HepG2 (cell line): ENCODE measurements around the gene LOC128125822.

ENCODE experiments used
- ATAC-seq: fragments of 200-7000 bp; cut with Tn5 transposase; 3 replicates; pipeline ENCODE4 v1.9.1; 2020; ENCODE audit warnings: mild to moderate bottlenecking, moderate library complexity
- BruUV-seq: library from RNA; stranded (reverse); fragments of 400-500 nt; replicated peaks from 2 replicates; lab custom pipeline; 2021; lab: Mats Ljungman, UMichigan
- CTCF ChIA-PET: fragments of 300-600 bp; formaldehyde crosslinking; extraction: SDS; loops from one replicate; lab custom pipeline; 2021; ENCODE audit warnings: low total read pairs, inconsistent platforms, low intra/inter-chr PET ratio; lab: Yijun Ruan, JAX
- POLR2A ChIA-PET: fragments of 350-600 bp; sonication (Branson Sonifier 250); formaldehyde crosslinking; loops from one replicate; lab custom pipeline; 2020; ENCODE audit warnings: antibody characterized with exemption, inconsistent platforms; lab: Yijun Ruan, JAX
- DNase-seq: peaks from one replicate; pipeline ENCODE4 v3.0.0-alpha.2; 2015; ENCODE audit warnings: low spot score
- FAIRE-seq: peaks from 3 replicates; lab custom pipeline; 2011; peaks lifted over from hg19 to GRCh38; lab: Jason Lieb, UNC
- H2AFZ ChIP-seq: one replicate; pipeline ENCODE4 v1.6.1; 2011; ENCODE audit warnings: low read length, inconsistent platforms
- H3K27ac ChIP-seq: fragments of 300-600 bp; 3 replicates; pipeline ENCODE4 v1.8.0; 2011; ENCODE audit warnings: mixed run types, mild to moderate bottlenecking, mixed read lengths, low read length, inconsistent platforms; ENCODE audit not compliant: insufficient read depth; ENCODE audit errors: extremely low read length
- H3K27me3 ChIP-seq, 2 experiments: fragments of 200-600 bp in 1 of 2; 2 replicates in 1 of 2; 3 replicates in 1 of 2; pipeline versions ENCODE4 v1.6.0 to v1.8.0; 2011; ENCODE audit warnings: low read length in 2 of 2, mild to moderate bottlenecking in 2 of 2, moderate library complexity in 2 of 2, inconsistent platforms in 1 of 2; ENCODE audit not compliant: insufficient read depth in 2 of 2, control insufficient read depth in 1 of 2
- H3K36me3 ChIP-seq, 2 experiments: fragments of 200-600 bp in 1 of 2; replicated peaks in 1 of 2; 2 replicates in 1 of 2; 3 replicates in 1 of 2; pipeline versions ENCODE4 v1.5.1 to v1.8.0; 2011; ENCODE audit warnings: low read length in 2 of 2, inconsistent platforms in 1 of 2; ENCODE audit not compliant: insufficient read depth in 2 of 2, control insufficient read depth in 1 of 2
- H3K4me1 ChIP-seq: 2 replicates; pipeline ENCODE4 v1.5.1; 2012; ENCODE audit warnings: low read length, inconsistent platforms; ENCODE audit not compliant: insufficient read depth
- H3K4me2 ChIP-seq: 2 replicates; pipeline ENCODE4 v1.6.0; 2011; ENCODE audit warnings: low read depth, low read length, inconsistent platforms
- H3K4me3 ChIP-seq, 3 experiments: fragments of 200-600 bp in 1 of 3; sonication (generic), shearing (Covaris generic) in 1 of 3; replicated peaks in 1 of 3; 2 replicates each; pipeline ENCODE4 v1.5.1; 2011 to 2016; ENCODE audit warnings: low read length in 3 of 3, inconsistent platforms in 2 of 3, low read depth in 2 of 3, mild to moderate bottlenecking in 2 of 3, control low read depth in 1 of 3, mixed read lengths in 1 of 3; ENCODE audit not compliant: insufficient read depth in 1 of 3
- H3K79me2 ChIP-seq: one replicate; pipeline ENCODE4 v1.6.1; 2011; ENCODE audit warnings: low read length, inconsistent platforms; ENCODE audit not compliant: insufficient read depth
- H3K9ac ChIP-seq: 2 replicates; pipeline ENCODE4 v1.6.0; 2011; ENCODE audit warnings: mild to moderate bottlenecking, low read depth, low read length, inconsistent platforms; ENCODE audit not compliant: insufficient read depth
- H3K9me3 ChIP-seq: 2 replicates; pipeline ENCODE4 v1.5.1; 2012; ENCODE audit warnings: mild to moderate bottlenecking, low read length
- H4K20me1 ChIP-seq: 2 replicates; pipeline ENCODE4 v1.6.0; 2011; ENCODE audit warnings: inconsistent platforms, mild to moderate bottlenecking, low read length, moderate library complexity; ENCODE audit not compliant: insufficient read depth
- HMGA1 ChIP-seq: sonication (generic); formaldehyde crosslinking; conservative IDR thresholded peaks from 2 replicates; pipeline ENCODE4 v1.4.0; 2020; ENCODE audit warnings: missing genetic modification reagents
- KLF16 ChIP-seq, 2 experiments: sonication (generic) in 1 of 2; formaldehyde crosslinking in 1 of 2; IDR thresholded peaks; 2 replicates each; pipeline versions ENCODE4 v1.6.1 to v1.8.0; 2016 to 2023; ENCODE audit warnings: missing genetic modification reagents in 2 of 2, missing compliant biosample characterization in 1 of 2
- NCOR1 ChIP-seq: fragments of 200-600 bp; sonication (generic); IDR thresholded peaks from 2 replicates; pipeline ENCODE4 v1.7.0; 2017; ENCODE audit warnings: antibody characterized with exemption, low read length, borderline replicate concordance
- NR3C1 ChIP-seq: sonication (generic); formaldehyde crosslinking; IDR thresholded peaks from 2 replicates; pipeline ENCODE4 v1.4.0; 2020; ENCODE audit warnings: missing genetic modification reagents
- SMAD1 ChIP-seq: sonication (generic); formaldehyde crosslinking; IDR thresholded peaks from 2 replicates; pipeline ENCODE4 v1.4.0; 2020; ENCODE audit warnings: missing genetic modification reagents, low read depth, mild to moderate bottlenecking, borderline replicate concordance
- ZNF44 ChIP-seq: sonication (generic); formaldehyde crosslinking; IDR thresholded peaks from 2 replicates; pipeline ENCODE4 v1.5.1; 2020; ENCODE audit warnings: mild to moderate bottlenecking, missing genetic modification reagents
- ZNF777 ChIP-seq: sonication (generic); formaldehyde crosslinking; IDR thresholded peaks from 2 replicates; pipeline ENCODE4 v1.4.0; 2020; ENCODE audit warnings: missing genetic modification reagents
- WGBS: methylation state at CpG from one replicate; pipeline ENCODE4 v1.1.6; 2017; ENCODE audit warnings: low lambda C conversion rate; 5-methylcytosine and 5-hydroxymethylcytosine counted together
- in situ Hi-C: cut with HindIII; loops from 2 replicates; pipeline ENCODE4 v1.10.0; 2017; ENCODE audit warnings: low pct_unique_long_range_greater_than_20kb; ENCODE audit not compliant: extremely low pct_ligation_motif_present
- intact Hi-C: fragments of 100-400 bp; cut with micrococcal nuclease; formaldehyde crosslinking; loops from one replicate; pipeline ENCODE4 v1.10.0; 2022; ENCODE audit not compliant: unreplicated experiment
- TF ChIP-seq, protein P1 (sequence below): sonication (generic); formaldehyde crosslinking; IDR thresholded peaks from 2 replicates; pipeline ENCODE4 v1.4.0; 2020; ENCODE audit warnings: missing genetic modification reagents
- TF ChIP-seq, protein P2 (sequence below): sonication (generic); formaldehyde crosslinking; IDR thresholded peaks from 2 replicates; pipeline ENCODE4 v1.4.0; 2020; ENCODE audit warnings: missing genetic modification reagents, mild to moderate bottlenecking, borderline replicate concordance

LOC128125822 gene

DNA sequence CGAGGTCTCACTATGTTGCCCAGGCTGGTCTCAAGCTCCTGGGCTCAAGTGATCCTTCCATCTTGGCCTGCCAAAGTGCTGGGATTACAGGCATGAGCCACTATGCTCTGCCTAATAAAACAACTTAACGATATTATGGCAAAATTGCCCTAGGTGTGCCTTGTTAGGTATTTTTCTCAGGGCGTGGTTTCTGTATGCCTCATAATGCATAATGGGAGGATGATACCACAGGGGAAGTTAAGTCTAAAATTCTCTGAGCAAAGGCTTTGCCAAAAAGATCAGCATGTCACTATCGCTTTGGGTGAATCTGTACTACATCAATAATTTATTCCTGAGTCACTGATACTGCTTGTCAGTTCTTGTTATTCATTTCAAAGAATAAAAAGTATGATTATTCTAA lies 15.9 kb upstream of the LOC128125822 start:
- FAIRE-seq: no peak
- Histone ChIP-seq H3K9ac (no peak overlapping the region), H3K36me3 (peaks cover 4 to 14% of the 10 kb centered on the region in 2 experiments), H3K4me3 (no peak overlapping the region), H4K20me1 (no peaks in the 10 kb centered on the region), H2AFZ (no peak overlapping the region), H3K79me2 (peaks cover 79% of the 10 kb centered on the region), H3K9me3 (no peaks in the 10 kb centered on the region), H3K4me1 (peaks cover 62% of the 10 kb centered on the region), H3K27me3 (no peaks in the 10 kb centered on the region), H3K4me2 (no peak overlapping the region), H3K27ac (no peak overlapping the region)
- no peak for DNase-seq
- in situ Hi-C loops (no loop called here), intact Hi-C loops (no loop called here)
- POLR2A ChIA-PET: interaction anchor here (1.3 to 1.7 kb wide), 3 partner anchors 12 to 34 kb away, joined by 3 to 6 read pairs (median 6); no protein-coding TSS in a partner anchor
- BruUV-seq: no TSS peak
- CTCF ChIA-PET: no interaction called here
- ATAC-seq: no peak
- TF ChIP-seq KLF16 (CRISPR knock-in tag; IDR thresholded peaks at IDR 0.05) (no peak), NR3C1 (CRISPR knock-in tag) (no peak), HMGA1 (CRISPR knock-in tag) (no peak), NCOR1 (no peak), ZNF777 (CRISPR knock-in tag) (no peak), ZNF44 (CRISPR knock-in tag) (no peak), SMAD1 (no peak)
- TF ChIP-seq, protein P1, sequence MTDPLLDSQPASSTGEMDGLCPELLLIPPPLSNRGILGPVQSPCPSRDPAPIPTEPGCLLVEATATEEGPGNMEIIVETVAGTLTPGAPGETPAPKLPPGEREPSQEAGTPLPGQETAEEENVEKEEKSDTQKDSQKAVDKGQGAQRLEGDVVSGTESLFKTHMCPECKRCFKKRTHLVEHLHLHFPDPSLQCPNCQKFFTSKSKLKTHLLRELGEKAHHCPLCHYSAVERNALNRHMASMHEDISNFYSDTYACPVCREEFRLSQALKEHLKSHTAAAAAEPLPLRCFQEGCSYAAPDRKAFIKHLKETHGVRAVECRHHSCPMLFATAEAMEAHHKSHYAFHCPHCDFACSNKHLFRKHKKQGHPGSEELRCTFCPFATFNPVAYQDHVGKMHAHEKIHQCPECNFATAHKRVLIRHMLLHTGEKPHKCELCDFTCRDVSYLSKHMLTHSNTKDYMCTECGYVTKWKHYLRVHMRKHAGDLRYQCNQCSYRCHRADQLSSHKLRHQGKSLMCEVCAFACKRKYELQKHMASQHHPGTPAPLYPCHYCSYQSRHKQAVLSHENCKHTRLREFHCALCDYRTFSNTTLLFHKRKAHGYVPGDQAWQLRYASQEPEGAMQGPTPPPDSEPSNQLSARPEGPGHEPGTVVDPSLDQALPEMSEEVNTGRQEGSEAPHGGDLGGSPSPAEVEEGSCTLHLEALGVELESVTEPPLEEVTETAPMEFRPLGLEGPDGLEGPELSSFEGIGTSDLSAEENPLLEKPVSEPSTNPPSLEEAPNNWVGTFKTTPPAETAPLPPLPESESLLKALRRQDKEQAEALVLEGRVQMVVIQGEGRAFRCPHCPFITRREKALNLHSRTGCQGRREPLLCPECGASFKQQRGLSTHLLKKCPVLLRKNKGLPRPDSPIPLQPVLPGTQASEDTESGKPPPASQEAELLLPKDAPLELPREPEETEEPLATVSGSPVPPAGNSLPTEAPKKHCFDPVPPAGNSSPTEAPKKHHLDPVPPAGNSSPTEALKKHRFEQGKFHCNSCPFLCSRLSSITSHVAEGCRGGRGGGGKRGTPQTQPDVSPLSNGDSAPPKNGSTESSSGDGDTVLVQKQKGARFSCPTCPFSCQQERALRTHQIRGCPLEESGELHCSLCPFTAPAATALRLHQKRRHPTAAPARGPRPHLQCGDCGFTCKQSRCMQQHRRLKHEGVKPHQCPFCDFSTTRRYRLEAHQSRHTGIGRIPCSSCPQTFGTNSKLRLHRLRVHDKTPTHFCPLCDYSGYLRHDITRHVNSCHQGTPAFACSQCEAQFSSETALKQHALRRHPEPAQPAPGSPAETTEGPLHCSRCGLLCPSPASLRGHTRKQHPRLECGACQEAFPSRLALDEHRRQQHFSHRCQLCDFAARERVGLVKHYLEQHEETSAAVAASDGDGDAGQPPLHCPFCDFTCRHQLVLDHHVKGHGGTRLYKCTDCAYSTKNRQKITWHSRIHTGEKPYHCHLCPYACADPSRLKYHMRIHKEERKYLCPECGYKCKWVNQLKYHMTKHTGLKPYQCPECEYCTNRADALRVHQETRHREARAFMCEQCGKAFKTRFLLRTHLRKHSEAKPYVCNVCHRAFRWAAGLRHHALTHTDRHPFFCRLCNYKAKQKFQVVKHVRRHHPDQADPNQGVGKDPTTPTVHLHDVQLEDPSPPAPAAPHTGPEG (CRISPR knock-in tag): no peak
- TF ChIP-seq, protein P2, sequence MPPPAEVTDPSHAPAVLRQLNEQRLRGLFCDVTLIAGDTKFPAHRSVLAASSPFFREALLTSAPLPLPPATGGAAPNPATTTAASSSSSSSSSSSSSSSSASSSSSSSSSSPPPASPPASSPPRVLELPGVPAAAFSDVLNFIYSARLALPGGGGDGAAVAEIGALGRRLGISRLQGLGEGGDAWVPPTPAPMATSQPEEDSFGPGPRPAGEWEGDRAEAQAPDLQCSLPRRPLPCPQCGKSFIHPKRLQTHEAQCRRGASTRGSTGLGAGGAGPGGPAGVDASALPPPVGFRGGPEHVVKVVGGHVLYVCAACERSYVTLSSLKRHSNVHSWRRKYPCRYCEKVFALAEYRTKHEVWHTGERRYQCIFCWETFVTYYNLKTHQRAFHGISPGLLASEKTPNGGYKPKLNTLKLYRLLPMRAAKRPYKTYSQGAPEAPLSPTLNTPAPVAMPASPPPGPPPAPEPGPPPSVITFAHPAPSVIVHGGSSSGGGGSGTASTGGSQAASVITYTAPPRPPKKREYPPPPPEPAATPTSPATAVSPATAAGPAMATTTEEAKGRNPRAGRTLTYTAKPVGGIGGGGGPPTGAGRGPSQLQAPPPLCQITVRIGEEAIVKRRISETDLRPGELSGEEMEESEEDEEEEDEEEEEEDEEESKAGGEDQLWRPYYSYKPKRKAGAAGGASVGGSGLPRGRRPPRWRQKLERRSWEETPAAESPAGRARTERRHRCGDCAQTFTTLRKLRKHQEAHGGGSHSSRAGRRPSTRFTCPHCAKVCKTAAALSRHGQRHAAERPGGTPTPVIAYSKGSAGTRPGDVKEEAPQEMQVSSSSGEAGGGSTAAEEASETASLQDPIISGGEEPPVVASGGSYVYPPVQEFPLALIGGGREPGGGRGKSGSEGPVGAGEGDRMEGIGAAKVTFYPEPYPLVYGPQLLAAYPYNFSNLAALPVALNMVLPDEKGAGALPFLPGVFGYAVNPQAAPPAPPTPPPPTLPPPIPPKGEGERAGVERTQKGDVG: no peak
- WGBS: 95% methylated on average over 4 of the region's 4 CpGs
